ENCODE results near the gene PIAS4. TPM values are rescaled to one million over a fixed set of nuclear protein-coding genes. Genes with fewer than 3 reads are reported as not detected.

PIAS4 gene
- total and polyA plus RNA-seq, 2 donors (not counting 3 experiments of a cell fraction or from before 2014, with no cell fraction given) = 26.2 to 46.2 TPM

DNA sequence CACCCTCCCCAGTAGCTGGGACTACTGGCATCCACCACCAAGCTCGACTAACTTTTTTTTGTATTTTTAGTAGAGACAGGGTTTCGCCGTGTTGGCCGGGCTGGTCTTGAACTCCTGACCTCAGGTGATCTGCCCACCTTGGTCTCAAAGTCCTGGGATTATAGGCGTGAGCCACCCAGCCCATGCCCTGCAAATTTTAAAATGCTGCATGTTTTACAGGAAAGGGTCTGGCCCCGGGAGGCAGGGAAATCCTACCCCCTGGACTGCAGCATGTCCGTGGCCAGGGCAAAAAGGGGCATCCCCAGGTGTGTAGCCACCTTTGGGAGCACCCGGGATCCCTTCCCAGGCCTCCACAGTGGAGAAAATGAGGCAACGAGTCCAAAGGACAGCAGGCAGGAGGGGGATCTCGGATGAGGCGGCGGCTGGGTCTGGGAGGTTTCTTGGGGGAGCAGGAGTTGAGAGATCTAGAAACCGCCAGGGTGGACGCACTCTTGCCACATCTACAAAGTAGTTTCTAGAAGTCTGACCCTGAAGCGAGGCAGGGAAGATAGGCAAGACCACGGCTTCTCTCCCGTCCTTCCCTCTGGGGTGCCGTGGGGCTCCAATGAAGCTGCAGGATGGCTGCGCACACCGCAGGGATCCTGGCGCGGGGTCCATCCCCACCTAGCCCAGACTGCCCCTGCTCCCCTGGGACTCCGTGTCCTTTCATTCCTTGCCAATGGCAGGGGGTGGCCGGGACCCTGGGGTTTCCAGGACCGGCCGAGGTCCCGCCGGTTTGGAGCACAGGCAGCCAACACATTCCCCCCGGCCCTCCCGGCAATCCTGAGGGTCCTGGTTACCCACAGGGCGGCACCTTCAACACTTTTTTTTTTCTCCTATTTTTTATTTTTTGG is 80.5 kb downstream of the PIAS4 start:
- H3K9me1 ChIP-seq (replicated peaks; ENCODE audit: control insufficient read depth, extremely low read depth, insufficient read depth, low read length) = no peaks in the 10 kb centered on the region
- H3K4me1 ChIP-seq (ENCODE audit: control insufficient read depth, extremely low read depth, insufficient read depth, low read length) = no peaks in the 10 kb centered on the region
- H3K4me3 ChIP-seq (replicated peaks in 1 of 3; ENCODE audit: insufficient read depth in 1 of 3, low read depth in 1 of 3, low read length in 3 of 3) = no peak overlapping the region
- FAIRE-seq (no peak), DNase-seq (ENCODE audit: low read depth, low spot score) (no peak)
- BruUV-seq (replicated peaks) = no TSS peak
- no peak overlapping the region for H2AFZ ChIP-seq (ENCODE audit: low read depth, low read length)
- no peaks in the 10 kb centered on the region for H3K79me2 ChIP-seq (ENCODE audit: control insufficient read depth, insufficient read depth, low read length)
- no peak overlapping the region for H3K27ac ChIP-seq (ENCODE audit: insufficient read depth, low read depth, low read length)
- TF ChIP-seq, protein P1, sequence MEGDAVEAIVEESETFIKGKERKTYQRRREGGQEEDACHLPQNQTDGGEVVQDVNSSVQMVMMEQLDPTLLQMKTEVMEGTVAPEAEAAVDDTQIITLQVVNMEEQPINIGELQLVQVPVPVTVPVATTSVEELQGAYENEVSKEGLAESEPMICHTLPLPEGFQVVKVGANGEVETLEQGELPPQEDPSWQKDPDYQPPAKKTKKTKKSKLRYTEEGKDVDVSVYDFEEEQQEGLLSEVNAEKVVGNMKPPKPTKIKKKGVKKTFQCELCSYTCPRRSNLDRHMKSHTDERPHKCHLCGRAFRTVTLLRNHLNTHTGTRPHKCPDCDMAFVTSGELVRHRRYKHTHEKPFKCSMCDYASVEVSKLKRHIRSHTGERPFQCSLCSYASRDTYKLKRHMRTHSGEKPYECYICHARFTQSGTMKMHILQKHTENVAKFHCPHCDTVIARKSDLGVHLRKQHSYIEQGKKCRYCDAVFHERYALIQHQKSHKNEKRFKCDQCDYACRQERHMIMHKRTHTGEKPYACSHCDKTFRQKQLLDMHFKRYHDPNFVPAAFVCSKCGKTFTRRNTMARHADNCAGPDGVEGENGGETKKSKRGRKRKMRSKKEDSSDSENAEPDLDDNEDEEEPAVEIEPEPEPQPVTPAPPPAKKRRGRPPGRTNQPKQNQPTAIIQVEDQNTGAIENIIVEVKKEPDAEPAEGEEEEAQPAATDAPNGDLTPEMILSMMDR (IDR thresholded peaks at IDR 0.05; ENCODE audit: extremely low read depth in 1 of 2, insufficient read depth in 1 of 2, low read depth in 1 of 2, low read length in 2 of 2) = no peak
- no peak for TF ChIP-seq POLR2A (IDR thresholded peaks at IDR 0.05; ENCODE audit: low read depth, low read length)
- no peak for TF ChIP-seq JUN (IDR thresholded peaks at IDR 0.05; ENCODE audit: borderline replicate concordance, insufficient read depth, insufficient read length, low read depth)
- TF ChIP-seq MYC (IDR thresholded peaks at IDR 0.05; ENCODE audit: low read depth, low read length) = no peak
- TF ChIP-seq, protein P2, sequence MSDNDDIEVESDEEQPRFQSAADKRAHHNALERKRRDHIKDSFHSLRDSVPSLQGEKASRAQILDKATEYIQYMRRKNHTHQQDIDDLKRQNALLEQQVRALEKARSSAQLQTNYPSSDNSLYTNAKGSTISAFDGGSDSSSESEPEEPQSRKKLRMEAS (IDR thresholded peaks at IDR 0.05; ENCODE audit: insufficient read depth, insufficient read length) = no peak
- no peak for TF ChIP-seq GATA2 (IDR thresholded peaks at IDR 0.05; ENCODE audit: insufficient read depth, insufficient read length, low read depth, low read length)
- no peak for TF ChIP-seq POLR2AphosphoS5 (IDR thresholded peaks at IDR 0.05; ENCODE audit: insufficient read depth, low read depth, low read length)
- no peak for TF ChIP-seq EZH2 (IDR thresholded peaks at IDR 0.05; ENCODE audit: borderline replicate concordance, low read depth, low read length, severe bottlenecking)
- TF ChIP-seq FOS (IDR thresholded peaks at IDR 0.05; ENCODE audit: borderline replicate concordance, insufficient read depth, low read length) = no peak
- POLR2A ChIA-PET = no interaction called here
- no peak overlapping the region for H3K4me2 ChIP-seq (ENCODE audit: insufficient read depth, low read length)
- CTCF ChIA-PET = interaction anchor here (1.6 kb wide), 1 partner anchor 52 kb away, joined by 3 read pairs; no protein-coding TSS in a partner anchor
- H3K27me3 ChIP-seq (ENCODE audit: control insufficient read depth in 2 of 2, insufficient read depth in 2 of 2, low read length in 2 of 2) = no peaks in the 10 kb centered on the region
- no peaks in the 10 kb centered on the region for H4K20me1 ChIP-seq (replicated peaks; ENCODE audit: control insufficient read depth, extremely low read depth, insufficient read depth, low read length)
- intact Hi-C loops (cut with micrococcal nuclease) = no loop called here
- dilution Hi-C loops (cut with MboI; ENCODE audit: extremely low pct_ligation_motif_present, low sequenced_read_pairs) = no loop called here
- H3K9ac ChIP-seq (replicated peaks; ENCODE audit: extremely low read depth, insufficient read depth, low read length) = no peak overlapping the region
- no peaks in the 10 kb centered on the region for H3K9me3 ChIP-seq (replicated peaks; ENCODE audit: control insufficient read depth, insufficient read depth, low read length)
- peaks cover 3 to 11% of the 10 kb centered on the region in 2 experiments for H3K36me3 ChIP-seq (ENCODE audit: control insufficient read depth in 2 of 2, extremely low read depth in 1 of 2, insufficient read depth in 2 of 2, low read length in 2 of 2)
